ENCODE measurements around the gene BCAS1. TPM values are rescaled to one million over a fixed set of nuclear protein-coding genes. Genes with fewer than 3 reads are reported as not detected.
A peak's percentile ranks its signal among the peaks of the same experiment; 100 is the strongest.

The BCAS1 gene
- total RNA-seq, 1 donor from 2014 or later, result 0.81 TPM

GRCh38 chr20:54115172-54115854, 44.9 kb upstream of the BCAS1 start:
- no peaks in the 10 kb centered on the region for H3K9me3 ChIP-seq
- H3K4me1 ChIP-seq, result no peaks in the 10 kb centered on the region
- ATAC-seq (peak; percentile 47), DNase-seq (no peak)
- TF ChIP-seq CTCF (IDR thresholded peaks at IDR 0.05), result no peak
- H3K27ac ChIP-seq, result peak overlapping the region; percentile 42
- no peaks in the 10 kb centered on the region for H3K27me3 ChIP-seq
- no peaks in the 10 kb centered on the region for H3K36me3 ChIP-seq
- intact Hi-C loops (cut with DNase I), result no loop called here
- H3K4me3 ChIP-seq, result no peak overlapping the region

GRCh38 chr20:54114109-54114508, 43.7 kb upstream of the BCAS1 start:
- intact Hi-C loops (cut with DNase I), result no loop called here
- ATAC-seq, result no peak

GRCh38 chr20:54113566-54113965, 43.2 kb upstream of the BCAS1 start:
- Histone ChIP-seq H3K27me3 (no peaks in the 10 kb centered on the region), H3K4me1 (no peaks in the 10 kb centered on the region), H3K9me3 (no peaks in the 10 kb centered on the region), H3K36me3 (no peaks in the 10 kb centered on the region), H3K4me3 (no peak overlapping the region), H3K27ac (no peak overlapping the region)
- intact Hi-C loops (cut with DNase I), result no loop called here
- DNase-seq (no peak), ATAC-seq (no peak)
- no peak for TF ChIP-seq CTCF (IDR thresholded peaks at IDR 0.05)

More at GRCh38 chr20:54114109-54114508, 43.7 kb upstream of the BCAS1 start:
- Histone ChIP-seq H3K4me3 (no peak overlapping the region), H3K36me3 (no peaks in the 10 kb centered on the region), H3K27me3 (no peaks in the 10 kb centered on the region), H3K9me3 (no peaks in the 10 kb centered on the region), H3K4me1 (no peaks in the 10 kb centered on the region), H3K27ac (no peak overlapping the region)
- DNase-seq, result no peak
- no peak for TF ChIP-seq CTCF (IDR thresholded peaks at IDR 0.05)

GRCh38 chr20:54112221-54112884, 42.0 kb upstream of the BCAS1 start:
- Histone ChIP-seq H3K27me3 (no peaks in the 10 kb centered on the region), H3K27ac (no peak overlapping the region), H3K36me3 (no peaks in the 10 kb centered on the region), H3K9me3 (no peaks in the 10 kb centered on the region), H3K4me3 (no peak overlapping the region), H3K4me1 (no peaks in the 10 kb centered on the region)
- intact Hi-C loops (cut with DNase I), result no loop called here
- DNase-seq, result no peak
- TF ChIP-seq CTCF (IDR thresholded peaks at IDR 0.05), result no peak
- peak; percentile 40 for ATAC-seq

GRCh38 chr20:54111460-54111859, 41.1 kb upstream of the BCAS1 start:
- Histone ChIP-seq H3K36me3 (no peaks in the 10 kb centered on the region), H3K4me3 (no peak overlapping the region), H3K27ac (no peak overlapping the region), H3K9me3 (no peaks in the 10 kb centered on the region), H3K4me1 (no peaks in the 10 kb centered on the region), H3K27me3 (no peaks in the 10 kb centered on the region)
- no peak for TF ChIP-seq CTCF (IDR thresholded peaks at IDR 0.05)
- no peak for DNase-seq
- no peak for ATAC-seq
- intact Hi-C loops (cut with DNase I), result no loop called here

Measured in upper lobe of right lung (tissue), 1 donor.